Stimulated activated CD4-positive, alpha-beta T cell treated with anti-CD3 and anti-CD28 coated beads, Interleukin-2, amount 100 ng/mL, for 48 hours (primary cell): Measurements from ENCODE around the gene ZIC1.

Source experiments
- DNase-seq, 2 donors: peaks; one replicate each; pipeline ENCODE4 v3.0.0-alpha.2; 2020

ZIC1 gene

DNA sequence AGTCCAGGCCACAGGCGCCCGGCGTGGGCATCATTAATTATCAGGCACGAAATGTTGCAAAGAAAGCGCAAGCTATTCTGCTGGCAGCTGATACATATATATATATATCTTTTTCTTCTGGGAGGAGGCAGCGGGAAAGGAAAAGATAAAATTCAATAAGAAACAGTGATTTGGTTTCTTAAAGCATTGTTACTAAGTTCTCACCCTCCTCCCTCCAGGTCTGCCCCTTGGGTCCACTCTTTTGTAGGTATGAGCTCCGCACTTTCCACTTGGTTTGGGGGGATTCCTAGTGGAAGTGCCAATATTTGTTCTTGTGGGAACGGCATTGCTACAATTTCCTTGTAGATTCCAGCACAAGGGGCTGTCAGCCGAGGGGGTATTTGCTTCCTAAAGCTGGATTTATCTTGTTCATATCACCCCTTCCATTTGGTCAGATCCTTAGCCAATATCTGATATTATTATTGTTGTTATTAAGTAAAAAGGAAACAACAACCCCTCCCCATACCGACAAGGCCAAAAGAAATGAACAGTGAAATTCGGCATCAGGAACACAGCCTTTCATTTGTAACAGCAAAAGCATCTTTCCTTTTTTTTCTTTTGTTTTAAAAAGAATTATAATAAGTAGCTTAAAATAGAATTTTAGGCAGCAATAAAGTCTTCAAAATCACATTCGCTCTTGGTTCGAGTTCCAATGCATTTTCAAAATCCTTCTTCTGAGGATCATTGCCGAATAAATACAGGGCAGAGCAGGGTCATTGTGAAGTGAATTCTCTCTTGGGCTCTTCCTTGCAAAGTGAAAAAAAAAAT lies 15.6 kb downstream of the ZIC1 start:
- DNase-seq, result no peak

DNA sequence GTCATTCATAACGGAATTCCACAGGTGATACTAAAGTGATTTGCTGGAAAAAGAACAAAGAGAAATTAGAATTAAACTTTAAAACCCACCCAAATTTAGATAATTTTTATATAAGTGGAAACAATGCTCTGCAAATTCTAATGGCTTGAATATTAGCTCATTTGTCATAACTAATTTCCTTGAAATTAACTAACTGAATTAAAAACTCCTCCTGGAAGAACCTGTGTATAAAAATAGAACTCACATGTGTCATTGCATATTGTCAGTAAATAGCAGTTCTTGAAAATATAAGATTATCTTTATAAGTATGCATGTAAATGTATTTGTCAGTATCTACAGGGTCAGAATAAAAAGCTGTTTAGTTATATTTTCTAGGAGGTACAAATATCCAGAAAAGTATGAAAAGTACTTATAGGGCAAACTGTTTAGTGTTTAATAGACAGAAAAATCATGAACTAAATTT lies 16.3 kb downstream of the ZIC1 start:
- DNase-seq, result no peak

DNA sequence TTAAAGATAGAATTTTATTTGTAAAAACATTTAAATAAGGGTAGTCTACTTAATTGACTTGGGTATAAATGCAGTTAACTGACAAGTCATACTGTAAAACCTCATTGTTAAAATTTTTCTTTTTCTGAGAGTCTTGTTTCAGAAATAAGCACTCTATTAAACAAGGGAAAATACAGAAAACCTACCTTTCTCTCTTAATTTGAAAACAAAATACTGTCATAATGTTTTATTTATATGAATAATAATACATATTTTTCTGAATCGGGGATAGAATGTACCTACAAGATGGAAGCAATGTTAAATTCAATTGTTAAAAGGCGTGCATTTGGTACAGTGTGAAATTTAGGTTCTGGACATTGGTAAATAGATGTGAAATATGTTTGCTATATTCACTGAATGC lies 17.8 kb downstream of the ZIC1 start:
- DNase-seq, result no peak

DNA sequence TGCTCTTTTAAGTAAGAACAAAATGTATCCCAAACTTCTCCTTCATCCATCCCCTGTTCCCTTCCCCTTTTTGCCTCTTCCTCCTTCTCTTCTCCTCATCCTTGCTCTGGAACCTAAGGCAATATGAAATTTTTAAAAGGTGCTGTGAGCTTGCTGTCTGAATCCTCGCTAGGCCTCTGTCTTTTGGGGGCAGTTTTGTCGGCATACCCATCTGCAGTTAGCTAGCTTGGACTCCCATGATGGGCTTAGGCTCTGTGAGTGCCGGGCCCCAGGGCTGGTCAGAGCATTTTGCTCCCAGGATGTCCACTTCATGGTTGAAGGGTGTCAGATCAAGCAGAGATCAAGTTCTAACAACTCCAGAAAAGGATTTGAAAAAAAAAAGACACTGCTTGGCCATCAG lies 18.6 kb downstream of the ZIC1 start:
- DNase-seq, result no peak

- DNase-seq, result no peak
Measured at GRCh38 chr3:147428326-147428725, 19.2 kb downstream of the ZIC1 start.

- no peak for DNase-seq
Measured at GRCh38 chr3:147428754-147429153, 19.6 kb downstream of the ZIC1 start.

DNA sequence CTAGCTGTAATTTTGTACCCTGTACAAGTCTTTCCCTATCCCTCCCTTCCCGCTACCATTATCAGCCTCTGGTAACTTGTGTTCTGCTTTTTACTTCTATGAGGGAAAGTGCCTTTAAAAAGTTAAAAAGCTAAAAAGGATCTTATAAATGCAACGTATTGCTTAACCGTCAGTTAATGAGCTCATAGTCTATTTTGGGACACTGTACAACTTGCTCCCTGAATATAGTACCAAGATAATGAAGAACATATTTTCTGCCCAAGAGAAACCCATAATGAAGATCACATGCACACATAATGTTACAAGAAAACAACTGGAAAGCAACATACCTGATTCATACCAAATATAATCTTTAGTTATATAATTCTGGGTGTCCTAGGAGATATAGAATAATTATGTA lies 22.6 kb downstream of the ZIC1 start:
- DNase-seq, result no peak

GRCh38 chr3:147447224-147447623 lies 38.1 kb downstream of the ZIC1 start:
- DNase-seq, result no peak

DNA sequence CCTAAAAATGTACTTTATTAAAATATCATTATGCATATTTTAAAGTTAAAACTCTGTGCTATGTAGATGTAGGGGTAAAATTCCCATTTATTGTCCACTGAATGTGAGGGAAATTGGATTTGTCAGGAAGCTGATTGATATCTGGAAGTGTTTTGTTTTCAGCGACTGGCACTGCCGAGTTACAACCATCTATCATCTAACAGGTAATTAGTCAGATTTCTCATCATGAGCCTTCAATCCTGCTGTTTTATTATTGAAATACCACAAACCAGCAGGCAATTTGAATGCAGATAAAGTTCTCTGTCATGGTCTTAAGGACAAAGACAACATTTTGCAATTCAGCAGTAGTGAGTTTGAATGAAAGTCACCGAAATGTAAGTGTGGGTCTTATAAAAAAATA lies 40.5 kb downstream of the ZIC1 start:
- DNase-seq, result no peak

DNA sequence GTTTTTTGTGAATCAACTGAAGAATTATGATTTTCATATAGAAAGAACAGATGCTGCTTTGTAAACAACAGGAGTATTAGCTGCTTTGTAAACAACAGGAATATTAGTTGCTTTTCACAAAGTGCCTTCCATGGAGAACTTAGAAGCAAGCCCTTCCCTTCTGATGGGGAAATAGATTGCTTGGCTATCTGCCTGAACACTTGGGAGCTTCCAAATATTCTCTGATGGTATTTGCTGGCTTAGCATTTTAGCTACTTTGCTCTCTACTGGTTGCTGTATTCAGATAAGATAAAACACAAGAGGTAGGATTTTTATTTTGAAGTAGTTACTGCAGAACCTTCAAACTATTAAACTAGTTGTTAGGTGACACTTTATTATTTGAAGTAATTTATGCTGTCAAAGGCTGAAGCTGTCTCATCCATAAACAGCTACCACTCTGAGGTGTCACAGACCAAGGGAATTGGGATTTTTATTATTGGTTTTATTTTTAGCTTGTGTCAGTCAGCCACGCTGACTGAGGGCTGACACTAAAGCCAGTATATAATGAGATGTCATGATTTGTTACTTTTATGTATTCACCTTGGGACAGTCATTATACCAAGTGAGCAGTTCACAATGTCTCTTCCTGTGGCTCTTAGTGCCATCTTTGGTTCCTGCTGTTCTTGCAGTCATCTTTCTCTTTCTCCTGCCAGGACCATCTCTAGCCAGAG lies 50.0 kb downstream of the ZIC1 start:
- DNase-seq, result no peak

- no peak for DNase-seq
Measured at GRCh38 chr3:147462856-147463255, 53.7 kb downstream of the ZIC1 start.
